Smooth muscle cell of the coronary artery (primary cell): ENCODE data around the gene CISH. TPM values are rescaled to one million over a fixed set of nuclear protein-coding genes. Genes with fewer than 3 reads are reported as not detected.

Experiments
- total RNA-seq: library from RNA; depleted of rRNA; stranded (reverse); fragments of >200 nt; gene quantifications from 2 replicates; pipeline ENCODE4 v1.2.3, GENCODE V29; 2014; ENCODE audit warnings: low replicate concordance

CISH gene
- total RNA-seq: 0.94 and 0.98 TPM in 2 replicates

GRCh38 chr3:50611464-50612233 lies at the start of gene CISH:
TSS of gene CISH (minus strand) at chr3:50611774. CDS start at chr3:50611650, 124 bp downstream.

DNA sequence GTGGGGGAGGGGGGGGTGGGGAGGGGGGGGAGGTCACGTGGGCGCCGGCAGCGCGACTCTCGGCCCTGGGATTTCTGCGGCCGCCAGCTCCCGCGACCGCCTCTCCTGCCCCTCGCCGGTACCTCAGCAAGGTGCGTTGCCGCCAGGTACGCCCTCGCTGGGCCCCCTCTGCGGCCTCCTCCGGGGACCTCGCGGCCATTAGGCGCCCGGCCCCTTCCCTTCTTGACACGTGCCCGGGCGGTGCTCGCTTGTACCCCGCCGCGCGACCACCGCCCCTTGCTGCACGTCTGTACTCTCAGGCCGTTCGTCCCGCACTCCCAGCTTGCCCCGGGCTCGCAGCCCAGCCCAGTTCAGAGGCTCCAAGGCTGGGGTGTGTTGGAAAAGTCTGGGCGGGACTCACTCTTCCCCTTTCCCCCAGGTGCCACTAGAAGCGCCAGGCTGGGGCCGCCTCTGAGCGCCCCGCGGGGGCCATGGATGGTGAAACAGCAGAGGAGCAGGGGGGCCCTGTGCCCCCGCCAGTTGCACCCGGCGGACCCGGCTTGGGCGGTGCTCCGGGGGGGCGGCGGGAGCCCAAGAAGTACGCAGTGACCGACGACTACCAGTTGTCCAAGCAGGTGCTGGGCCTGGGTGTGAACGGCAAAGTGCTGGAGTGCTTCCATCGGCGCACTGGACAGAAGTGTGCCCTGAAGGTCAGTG lies 5.7 kb upstream of the CISH start, which contains the start of gene MAPKAPK3:
Gene MAPKAPK3, plus strand, starts transcription at position 56 of the 696 bp plus-strand sequence. Its CDS starts 415 bp downstream, at position 471.

DNA sequence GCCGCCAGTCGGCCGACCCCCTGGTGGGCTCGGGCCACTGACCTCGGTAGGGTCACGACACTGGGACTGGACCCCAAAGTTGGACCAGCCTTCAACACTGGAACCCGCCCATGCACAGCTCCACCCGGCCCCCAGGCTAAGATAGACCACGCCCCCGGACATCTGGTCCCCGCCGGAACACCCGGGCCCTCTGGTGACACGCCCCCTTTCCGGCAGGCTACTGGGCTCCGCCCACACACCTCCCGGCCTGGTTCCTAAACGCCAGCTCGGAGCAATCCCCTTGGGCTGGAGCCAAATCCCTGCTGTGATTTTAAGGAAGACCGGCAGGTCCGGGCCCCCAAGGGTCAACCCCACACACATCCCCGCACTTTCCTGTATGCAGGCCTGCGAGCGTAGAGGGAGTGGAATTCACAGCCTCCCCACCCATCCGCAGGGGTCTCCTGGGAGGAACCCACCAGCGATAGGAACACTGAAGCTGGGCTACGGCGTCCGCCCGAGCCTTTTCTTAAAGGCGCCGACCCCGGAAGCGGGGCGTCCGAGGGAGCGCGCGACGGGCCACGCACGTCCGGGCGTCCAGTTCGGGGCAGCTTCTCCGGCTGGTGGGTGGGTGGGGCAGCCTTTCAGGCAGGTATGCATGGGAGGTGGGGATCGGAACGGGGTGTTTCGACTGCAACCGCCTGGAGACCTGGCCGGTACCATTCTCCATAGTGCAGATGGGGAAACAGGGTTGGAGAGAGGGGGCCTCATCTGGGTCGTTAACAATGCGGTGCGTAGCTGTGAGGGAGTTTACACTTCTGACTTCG lies 42.4 kb downstream of the CISH start, which contains the start of gene HEMK1:
Gene HEMK1, plus strand, starts transcription at position 576 of the 803 bp plus-strand sequence. CDS start 1,583 bp downstream, outside the sequence.

GRCh38 chr3:50567386-50568167 lies 44.0 kb downstream of the CISH start, which contains the start of gene C3orf18:
TSS of gene C3orf18 (minus strand) at chr3:50567747. CDS start at chr3:50565699, 2,048 bp downstream.

Other genes starting within 250 kb of the CISH start
- under 0.01 TPM in 1 of 2 replicates, not detected in the other for gene CACNA2D2, start 108.1 kb downstream of the CISH start, total RNA-seq
- gene C3orf18, start 44.0 kb downstream of the CISH start, total RNA-seq: 8.4 and 13.9 TPM in 2 replicates
- gene HEMK1, start 42.3 kb downstream of the CISH start, total RNA-seq: 9.1 and 19.6 TPM in 2 replicates
- gene MAPKAPK3, start 5.4 kb upstream of the CISH start, total RNA-seq: 26.1 and 27.1 TPM in 2 replicates
- gene DOCK3, start 63.2 kb upstream of the CISH start, total RNA-seq: 0.12 and 0.15 TPM in 2 replicates